ENCODE data around the gene SLC66A1.

Gene SLC66A1

DNA sequence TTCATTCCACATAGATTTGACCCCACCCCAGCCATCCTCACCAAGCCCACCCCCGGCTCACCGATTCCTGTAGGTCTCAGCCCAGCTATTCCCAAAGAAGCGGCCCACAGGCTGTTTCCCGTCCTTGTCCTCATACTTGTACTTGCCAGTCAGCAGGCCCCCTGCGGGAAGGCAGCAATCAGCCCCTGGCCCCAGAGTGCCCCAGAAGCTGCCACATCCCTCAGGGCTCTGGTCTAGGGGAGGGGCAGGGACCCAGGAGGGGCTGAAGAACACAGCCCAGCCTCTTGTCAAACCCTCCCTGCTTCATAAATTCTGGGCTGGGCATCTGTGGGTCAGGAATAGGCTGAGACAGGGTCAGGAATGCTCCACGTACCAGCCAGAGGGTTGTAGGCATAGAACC is 5.2 kb upstream of the SLC66A1 start:
- no peak for DNase-seq

DNA sequence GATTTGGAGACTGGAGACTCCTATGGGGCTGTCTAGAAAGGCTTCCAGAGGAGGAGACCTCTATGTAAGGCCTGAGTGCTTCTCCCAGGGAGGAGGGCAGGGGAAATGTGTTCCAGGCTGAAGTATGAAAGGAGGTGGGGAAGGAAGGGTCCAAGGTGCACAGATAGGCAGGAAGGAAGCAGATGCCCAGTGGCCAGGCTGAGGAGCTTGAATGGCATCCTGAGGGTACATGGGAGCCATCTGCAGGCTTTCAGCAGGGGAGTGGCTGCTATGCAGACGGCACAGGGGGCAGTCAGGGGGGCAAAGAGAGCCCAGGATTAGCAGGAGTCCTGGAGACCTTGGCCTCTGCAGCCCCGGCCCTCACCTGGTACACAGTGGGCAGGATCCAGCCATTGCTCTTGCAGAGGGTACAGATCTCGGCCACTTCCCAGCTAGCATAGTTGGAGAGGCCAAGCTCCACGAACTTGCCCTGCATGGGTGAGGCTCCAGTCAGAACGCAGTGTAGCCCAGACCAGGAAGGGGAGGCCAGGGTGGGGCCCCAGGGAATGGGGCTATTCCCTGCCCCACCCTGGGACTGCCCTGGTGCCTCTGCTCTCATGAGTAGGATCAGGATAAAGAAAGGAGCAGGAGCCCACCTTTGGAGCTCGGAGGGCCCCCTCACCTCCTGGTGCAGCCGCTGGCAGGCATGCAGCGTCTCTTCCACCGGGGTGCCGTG is 4.2 kb upstream of the SLC66A1 start:
- no peak for DNase-seq

DNA sequence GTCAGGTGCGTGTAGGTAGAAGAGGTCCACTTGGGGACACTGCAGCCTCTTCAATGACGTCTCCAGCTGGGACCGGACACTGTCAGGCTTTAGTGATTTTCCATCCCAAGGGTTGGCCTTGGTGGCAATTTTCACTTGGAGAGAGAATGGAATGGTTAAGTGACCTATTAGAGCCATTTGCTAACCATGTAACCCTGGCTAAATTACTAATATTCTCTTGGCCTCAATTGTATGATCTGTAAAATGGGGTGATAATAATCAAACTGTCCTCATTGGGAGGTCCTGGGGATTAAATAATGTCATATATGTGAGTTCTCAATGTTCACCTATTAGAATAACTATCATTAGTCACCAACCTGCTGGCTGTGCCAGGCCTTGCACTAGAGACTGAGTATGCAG is 3.6 kb upstream of the SLC66A1 start:
- no peak for DNase-seq

GRCh38 chr1:19309123-19309813 is 2.9 kb upstream of the SLC66A1 start:
- DNase-seq = no peak

- DNase-seq = no peak
Measured at GRCh38 chr1:19310061-19310460, 2.1 kb upstream of the SLC66A1 start.

GRCh38 chr1:19310720-19311502 is 1.2 kb upstream of the SLC66A1 start:
- no peak for DNase-seq

DNA sequence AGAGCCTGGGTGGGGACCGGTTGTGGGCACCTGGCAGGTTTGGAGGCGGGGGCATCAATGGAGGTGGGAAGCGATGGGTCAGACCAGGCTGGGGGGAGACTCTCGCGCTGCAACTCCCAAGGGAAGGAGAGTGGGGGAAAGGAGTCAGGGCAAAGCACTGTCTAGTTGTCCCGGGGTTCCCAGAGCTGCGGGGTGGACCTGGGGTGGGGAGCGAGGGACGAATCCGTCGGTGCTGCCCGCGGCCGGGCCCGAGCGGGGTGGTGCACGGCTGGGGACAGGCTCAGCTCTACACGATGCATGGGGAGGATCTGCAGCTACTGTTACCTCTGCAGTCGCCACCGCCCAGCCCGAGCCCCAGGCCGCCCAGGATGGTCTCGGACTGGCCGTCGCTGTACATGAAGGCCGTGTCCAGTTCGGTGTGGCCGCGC is 609 bp upstream of the SLC66A1 start:
- DNase-seq = no peak

DNA sequence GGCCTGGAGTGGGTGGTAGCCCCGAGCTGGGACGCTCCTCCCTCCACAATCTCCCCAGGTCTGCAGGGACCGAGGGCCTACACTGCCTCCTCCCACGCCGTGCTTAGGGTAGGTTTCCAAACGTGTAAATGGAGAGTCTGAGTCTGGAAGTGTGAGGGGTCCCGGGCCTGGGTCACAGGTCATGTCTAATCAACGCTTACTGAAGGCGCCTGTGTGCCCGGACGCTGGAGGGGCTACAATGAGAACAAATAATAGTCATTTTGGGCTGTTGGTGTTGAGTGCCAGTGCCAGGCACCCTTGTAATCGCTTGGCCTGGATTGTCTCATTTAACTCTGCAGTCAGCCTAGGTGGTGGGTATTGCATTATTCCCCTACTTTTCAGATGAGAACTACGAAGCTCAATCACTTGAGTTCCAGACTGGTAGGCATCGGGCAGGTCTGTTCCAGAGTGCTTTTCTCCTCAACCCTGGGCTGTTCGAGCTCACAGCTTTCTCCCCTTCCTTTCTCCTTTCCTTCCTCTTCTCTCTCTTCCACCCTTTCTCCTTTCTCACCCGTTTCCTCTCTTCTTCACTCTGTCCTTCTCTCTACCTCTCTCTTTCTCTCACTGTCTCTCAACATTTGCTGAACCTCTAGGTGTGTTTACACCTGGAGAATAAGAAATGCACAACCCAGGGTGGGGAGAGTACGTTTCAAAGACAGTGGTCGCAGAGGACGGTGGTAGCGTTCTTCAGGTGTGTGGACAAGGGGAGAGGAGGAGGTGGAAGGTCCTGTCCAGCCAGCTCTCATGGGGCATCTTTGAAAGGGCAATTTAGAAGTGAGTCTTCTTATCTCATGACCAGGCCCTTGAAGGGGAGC is 883 bp downstream of the SLC66A1 start:
- no peak for DNase-seq

DNA sequence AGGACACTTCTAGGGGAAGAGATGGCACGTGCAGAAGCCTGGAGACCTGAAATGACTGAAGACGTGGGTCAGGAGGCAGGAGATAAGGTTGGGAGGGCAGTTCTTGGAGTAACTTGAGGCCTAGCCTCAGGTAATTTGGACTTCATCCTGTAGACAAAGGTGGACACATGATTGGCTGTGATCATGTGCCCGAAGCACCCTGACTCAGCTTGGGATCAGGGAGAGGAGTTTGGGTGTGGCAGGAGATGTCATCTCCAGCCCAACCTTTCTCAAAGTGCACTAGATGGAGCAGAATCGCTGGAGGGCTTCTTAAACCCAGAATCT is 1.5 kb downstream of the SLC66A1 start:
- DNase-seq = no peak

DNA sequence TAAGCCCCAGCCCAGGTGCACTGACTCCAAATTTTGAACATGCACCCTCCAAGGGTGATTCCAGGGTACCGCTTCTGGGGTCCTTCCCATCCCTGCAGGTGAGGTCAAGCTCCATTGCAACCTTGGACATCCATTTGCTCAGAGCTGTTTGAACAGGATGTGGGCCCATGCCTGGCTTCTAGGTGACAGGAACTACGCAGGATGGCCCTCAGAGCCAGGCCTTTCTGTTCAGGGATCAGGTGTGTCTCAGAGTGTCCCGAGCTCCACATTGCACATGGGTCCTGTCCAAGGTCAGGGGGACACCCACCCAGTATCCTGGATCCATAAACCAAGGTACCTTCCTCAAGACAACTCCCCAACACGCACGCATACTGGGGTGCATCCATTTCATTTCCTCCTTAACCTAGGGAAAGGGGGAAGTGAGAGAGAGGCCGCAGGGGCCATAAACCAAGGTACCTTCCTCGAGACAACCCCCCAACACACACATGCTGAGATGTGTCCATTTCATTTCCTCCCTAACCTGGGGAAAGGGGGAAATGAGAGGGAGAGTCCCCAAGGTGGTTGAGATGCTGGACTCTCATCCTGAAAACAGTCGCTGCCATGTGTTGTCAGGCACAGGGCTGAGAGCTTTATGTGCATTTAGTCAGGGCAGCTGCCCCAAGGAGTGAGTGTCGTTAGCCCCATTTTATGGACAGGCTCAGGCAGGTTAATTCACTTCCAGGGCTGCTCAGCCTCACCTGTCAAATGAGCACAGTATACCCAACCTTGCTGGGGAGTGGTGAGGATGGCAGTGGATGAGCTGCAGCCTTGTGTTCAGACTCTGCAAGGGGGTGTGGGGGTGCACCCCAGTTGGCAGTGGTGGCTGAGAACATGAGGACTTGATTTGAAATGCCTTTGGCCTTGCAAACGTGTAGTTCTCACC is 2.1 kb downstream of the SLC66A1 start:
- DNase-seq = no peak

GRCh38 chr1:19315378-19316198 is 3.5 kb downstream of the SLC66A1 start:
- DNase-seq = no peak

DNA sequence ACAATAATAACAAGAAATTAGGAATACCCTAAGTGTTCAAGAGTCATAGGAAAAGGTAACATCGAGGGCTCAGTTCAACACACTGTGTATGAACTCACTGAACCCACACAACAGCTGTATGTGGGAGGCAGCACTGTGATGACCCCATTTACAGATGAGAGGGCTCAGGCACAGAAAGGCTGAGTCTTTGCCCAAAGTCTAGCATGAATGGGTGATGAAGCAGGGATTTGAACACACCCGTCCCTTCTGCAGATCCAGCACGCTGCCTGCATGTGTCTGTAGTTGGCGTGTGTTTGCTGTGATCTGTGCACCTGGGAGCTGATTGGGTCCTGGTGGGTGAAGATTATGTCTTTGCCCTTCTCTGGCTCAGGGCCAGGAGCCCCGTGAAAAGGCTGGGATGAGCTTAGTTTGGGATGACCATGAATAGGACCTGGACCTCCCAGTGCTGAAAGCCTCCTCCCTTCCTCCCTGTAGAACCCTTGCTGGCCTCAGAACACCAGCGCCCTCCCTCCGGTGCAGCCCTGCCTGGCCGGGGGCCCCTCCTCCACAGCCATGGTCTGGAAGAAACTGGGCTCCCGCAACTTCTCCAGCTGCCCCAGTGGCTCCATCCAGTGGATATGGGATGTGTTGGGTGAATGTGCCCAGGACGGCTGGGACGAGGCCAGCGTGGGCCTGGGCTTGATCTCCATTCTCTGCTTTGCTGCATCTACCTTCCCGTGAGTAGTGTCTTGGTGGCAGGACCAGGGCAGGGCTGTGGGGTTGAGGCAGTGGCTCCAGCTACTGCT is 5.2 kb downstream of the SLC66A1 start:
- no peak for DNase-seq

DNA sequence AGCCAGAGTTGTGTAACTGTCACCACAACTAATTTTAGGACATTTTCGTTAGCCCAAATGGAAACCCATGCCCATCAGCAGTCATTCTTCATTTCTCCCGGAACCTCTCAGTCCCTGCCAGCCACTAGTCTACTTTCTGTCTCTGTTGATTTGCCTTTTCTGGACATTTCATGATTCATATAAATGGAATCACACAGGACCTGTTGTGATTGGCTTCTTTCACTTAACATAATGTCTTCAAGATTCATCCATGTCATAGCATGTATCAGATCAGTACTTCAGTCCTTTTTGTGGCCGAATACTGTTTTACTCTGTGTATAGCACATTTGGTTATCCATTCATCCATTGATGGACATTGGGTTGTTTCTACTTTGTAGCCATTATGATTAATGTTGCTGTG is 7.1 kb downstream of the SLC66A1 start:
- no peak for DNase-seq

GRCh38 chr1:19321071-19321470 is 8.9 kb downstream of the SLC66A1 start:
- DNase-seq = no peak

- no peak for DNase-seq
Measured at GRCh38 chr1:19322481-19322880, 10.4 kb downstream of the SLC66A1 start.

- DNase-seq = no peak
Measured at GRCh38 chr1:19323987-19324664, 12.0 kb downstream of the SLC66A1 start.

DNA sequence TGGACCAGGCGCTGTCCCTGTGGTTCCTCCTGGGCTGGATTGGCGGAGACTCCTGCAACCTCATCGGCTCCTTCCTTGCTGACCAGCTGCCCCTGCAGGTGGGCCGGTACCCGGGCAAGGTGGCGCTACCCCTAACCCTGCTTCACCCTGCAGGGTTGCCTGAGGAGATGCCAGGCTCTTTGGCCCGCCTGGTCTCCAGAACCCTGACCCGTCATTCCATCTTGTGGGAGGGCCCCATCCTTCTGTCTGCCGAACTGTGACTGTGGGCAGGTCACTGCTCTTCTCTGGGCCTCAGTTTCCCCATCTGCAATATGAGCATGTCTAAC is 12.5 kb downstream of the SLC66A1 start:
- no peak for DNase-seq

GRCh38 chr1:19325368-19325957 is 13.3 kb downstream of the SLC66A1 start:
- no peak for DNase-seq

All from CD4-positive, alpha-beta T cell treated with Interleukin-4 for 4 hours (primary cell).